GM19324 (cell line): ENCODE results near the gene ATP5MG.

ENCODE experiments used
- ATAC-seq: cut with Tn5 transposase; IDR thresholded peaks from one replicate; pipeline ENCODE4 v1.9.1; 2021; ENCODE audit warnings: mild to moderate bottlenecking, moderate library complexity; ENCODE audit not compliant: unreplicated experiment, low FRiP score

Gene ATP5MG

DNA sequence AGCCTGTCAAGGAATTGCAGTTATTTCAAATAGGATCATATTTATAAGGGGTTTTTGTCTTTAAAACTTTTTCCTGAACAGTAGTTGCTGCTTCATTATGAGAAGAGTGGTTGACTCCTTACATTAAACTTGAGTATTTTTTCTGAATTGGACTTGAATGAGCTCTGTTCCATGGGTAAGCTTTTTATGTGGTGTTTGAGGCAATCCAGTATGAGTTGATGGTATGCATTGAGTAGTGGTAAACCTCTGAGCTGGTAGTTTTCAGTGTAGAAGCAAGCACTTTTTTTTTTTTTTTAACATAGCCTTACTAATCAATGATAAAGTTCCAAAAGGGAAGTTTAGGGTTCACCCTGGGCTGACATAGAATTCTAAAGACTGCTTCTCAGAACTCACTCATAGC is 38.2 kb downstream of the ATP5MG start:
- no peak for ATAC-seq

DNA sequence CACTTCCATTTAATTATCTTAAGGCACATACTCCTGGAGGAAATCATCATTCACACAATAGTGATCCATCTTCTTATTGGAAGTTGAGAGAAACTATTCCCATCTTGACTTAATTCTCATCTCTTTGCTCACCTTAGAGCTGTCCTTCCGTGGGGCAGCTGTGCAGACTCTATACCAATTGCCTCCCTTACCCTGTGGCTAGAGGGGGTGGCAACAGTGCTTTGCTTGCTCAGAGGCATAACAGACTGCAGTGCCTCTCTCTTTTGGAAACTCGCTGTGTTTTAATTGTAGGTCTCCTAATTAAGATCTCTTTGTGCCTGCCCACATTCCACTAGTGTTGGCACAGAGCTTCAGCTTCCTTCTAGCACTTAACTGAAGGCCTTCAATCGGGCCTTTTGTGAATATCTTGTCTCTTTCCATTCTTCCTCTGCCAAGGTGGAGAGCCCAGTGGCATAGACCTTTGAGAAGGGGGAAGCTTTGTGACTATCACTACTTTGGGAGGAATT is 40.4 kb downstream of the ATP5MG start:
- ATAC-seq, result no peak

DNA sequence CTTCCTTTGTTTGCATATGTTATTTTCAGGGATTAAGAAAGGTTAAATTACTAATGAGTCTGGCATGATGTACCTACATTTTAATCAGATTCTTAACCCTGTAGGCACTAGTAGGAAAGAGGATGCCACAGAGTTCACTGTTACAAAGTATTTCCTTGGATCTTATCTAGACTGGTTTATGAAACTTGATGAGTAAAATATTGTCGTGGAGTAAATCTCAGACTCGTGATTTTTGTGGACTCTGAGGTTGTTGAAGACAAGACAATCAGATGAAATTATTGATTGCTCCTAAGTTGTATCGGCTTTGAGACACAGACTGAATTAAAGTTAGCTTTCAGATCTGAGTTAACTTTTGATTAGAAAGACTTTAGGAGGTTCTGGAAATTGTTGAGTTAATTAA is 40.9 kb downstream of the ATP5MG start:
- ATAC-seq, result no peak

DNA sequence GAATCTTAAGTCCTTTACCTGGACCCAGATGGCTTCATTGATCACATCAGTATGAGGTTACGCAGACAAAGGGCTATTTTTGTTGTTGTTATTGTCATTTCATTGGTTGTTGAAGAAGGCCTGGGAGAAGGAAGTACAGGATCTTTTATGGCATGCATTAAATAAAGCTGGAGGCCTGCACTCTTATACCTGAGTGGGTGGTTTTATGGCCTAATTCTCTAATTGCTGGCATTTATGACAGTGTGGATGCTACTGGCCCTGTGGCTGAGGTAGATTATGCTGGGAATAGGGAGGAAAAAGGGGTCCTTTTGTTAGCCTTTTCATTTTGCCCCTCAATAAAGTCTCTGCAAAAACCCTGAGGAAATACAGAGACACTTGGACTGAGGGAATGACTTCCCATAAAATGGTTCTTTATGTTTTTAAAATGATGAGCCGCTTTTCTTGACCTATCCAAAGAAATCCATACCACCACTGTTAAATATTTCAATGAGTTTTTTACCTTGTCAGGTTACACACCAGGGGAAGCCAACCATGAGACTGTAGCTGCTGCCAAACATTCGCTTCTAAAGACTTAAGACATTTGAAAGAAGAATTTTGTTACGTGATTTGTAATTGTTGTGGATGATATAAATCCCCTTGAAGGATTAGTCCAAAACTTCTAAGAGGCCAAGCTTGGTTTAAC is 41.6 kb downstream of the ATP5MG start:
- no peak for ATAC-seq

DNA sequence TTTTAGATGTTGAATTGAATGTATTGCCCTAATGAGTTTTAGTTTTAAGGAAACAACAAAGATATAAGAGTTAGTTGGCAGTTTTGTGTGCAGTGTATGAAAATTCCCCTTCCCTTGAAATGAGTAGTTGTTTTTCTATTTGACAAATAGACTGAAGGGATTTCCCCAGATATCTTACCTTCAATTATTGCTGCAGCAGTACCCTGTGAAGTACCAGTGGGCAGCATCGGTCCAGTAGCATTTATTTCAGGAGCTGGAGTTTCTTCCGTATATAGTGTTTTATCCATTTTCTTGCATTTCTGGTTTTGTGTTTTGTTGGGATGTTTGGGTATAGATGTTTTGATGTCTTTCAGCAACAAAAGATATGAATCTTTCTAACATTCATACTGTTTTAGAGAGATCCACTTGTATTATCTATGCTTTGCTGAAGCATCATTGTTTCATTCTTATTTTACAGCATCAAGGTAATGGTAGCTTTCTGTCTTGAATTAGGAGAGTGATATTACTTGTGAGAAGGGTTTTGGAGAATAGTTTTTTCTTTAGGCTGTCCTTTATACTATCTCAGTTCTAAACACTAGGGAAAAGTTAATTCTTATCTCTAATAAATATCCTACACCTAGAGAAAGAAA is 42.3 kb downstream of the ATP5MG start:
- no peak for ATAC-seq

DNA sequence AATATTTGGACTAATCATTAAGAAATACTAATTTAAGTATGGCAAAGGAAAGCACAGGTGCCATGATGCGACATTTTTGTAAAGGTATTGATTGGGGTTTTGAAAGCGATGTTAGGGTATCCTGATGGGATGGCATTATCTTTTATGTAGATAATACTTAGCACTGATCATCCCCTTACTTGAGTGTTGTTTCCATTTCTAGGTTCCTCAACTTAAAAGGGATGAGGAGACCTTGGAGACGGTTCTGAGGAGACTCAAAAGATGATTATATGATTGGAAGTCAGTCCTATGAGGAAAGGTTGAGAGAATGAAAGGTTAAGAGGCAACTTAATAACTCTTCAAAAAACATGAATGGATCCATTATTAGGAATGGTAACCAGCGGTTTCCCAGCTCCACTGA is 46.0 kb downstream of the ATP5MG start:
- no peak for ATAC-seq

DNA sequence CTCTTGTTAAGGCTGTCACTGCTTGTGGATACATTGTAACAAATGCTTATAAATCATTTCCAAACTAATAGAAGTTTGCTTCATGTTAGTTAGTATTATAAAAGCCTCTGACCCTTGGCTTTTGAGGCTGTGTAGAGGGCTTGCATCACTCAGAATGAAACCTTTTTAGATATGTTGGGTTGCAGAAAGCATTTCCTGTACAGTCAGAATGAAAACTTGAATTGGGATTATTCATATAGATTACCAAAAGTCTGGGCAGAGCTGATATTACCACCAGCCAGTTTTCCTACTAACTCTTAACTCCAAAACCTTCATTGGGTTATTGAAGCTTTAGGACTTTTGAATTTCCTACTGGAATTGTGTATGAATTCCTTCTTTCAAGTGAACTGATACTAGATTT is 46.9 kb downstream of the ATP5MG start:
- ATAC-seq, result no peak

DNA sequence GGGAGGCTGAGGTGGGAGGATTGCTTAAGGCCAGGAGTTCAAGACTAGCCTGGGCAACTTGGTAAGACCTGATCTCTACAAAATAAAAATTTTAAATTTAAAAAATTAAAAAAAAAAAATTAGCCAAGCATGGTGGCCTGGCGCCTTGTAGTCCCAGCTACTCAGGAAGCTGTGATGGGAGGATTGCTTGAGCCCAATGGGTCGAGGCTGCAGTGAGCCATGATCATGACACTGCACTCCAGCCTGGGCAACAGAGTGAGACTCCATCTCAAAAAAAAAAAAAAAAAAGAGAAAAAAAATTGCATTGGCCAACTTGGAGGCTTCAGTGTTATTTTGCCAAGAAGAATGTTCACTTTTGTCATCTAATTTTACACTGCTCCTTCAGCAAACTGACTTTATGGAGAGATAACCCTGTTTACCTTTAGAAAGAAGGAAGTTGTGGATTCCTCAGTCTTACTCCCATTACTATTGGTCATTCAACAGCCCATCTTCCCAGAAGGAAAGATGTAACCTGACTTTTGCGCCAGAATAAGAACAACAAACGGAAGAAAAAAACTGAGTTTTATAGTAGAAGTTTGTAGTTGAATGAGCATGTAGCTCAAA is 48.0 kb downstream of the ATP5MG start:
- no peak for ATAC-seq

DNA sequence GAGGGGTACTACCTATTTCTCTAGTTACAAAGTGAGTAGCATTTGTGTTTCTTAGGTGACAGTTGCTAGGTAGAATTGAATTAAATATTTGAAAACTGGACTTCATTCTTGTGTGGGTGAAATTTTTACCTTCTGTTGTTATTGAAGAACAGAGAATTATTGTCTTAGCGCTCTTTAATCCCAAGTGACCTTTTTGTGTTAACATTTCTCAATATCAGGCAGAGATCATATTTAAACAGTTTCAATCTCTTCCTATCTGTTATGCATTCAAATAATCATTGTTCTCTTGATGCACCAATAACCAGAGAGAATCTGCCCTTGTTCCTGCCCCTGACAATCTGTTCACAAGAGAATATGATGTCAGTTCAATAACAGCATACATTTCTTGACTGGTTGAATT is 49.0 kb downstream of the ATP5MG start:
- no peak for ATAC-seq
